HCT116 (cell line): ENCODE measurements around the gene OGDHL. TPM values are rescaled to one million over a fixed set of nuclear protein-coding genes. Genes with fewer than 3 reads are reported as not detected.
A peak's percentile ranks its signal among the peaks of the same experiment; 100 is the strongest.

Source experiments
- ATAC-seq: fragments of 200-7000 bp; cut with Tn5 transposase; 2 replicates; pipeline ENCODE4 v1.9.1; 2020; ENCODE audit warnings: mild to moderate bottlenecking, moderate library complexity
- BruUV-seq: library from RNA; stranded (reverse); fragments of 400-500 nt; replicated peaks from 2 replicates; lab custom pipeline; 2021; lab: Mats Ljungman, UMichigan
- CTCF ChIA-PET: fragments of 300-600 bp; sonication (Branson Sonifier 250); formaldehyde crosslinking; loops from one replicate; lab custom pipeline; 2021; ENCODE audit warnings: antibody characterized with exemption; lab: Charles Lee
- POLR2A ChIA-PET: fragments of 300-600, 350-600 bp; sonication (Branson Sonifier 250); formaldehyde crosslinking; loops from one replicate; lab custom pipeline; 2021; ENCODE audit warnings: antibody characterized with exemption; lab: Charles Lee
- RAD21 ChIA-PET, 2 experiments: fragments of 300-600 bp; sonication (Branson Sonifier 250); formaldehyde crosslinking; loops; one replicate each; lab custom pipeline; 2023; ENCODE audit warnings: low total read pairs in 2 of 2; ENCODE audit not compliant: uncharacterized antibody in 2 of 2, unreplicated experiment in 2 of 2, low non-redundant PET in 1 of 2; lab: Charles Lee
- DNase-seq: peaks from one replicate; pipeline ENCODE4 v3.0.0-alpha.2; 2010; ENCODE audit warnings: low read depth, low spot score
- H2AFZ ChIP-seq: fragments of 200-600 bp; shearing (Covaris generic), sonication (generic); 2 replicates; pipeline ENCODE4 v1.6.1; 2017; ENCODE audit warnings: low read depth, mixed run types, mixed read lengths, antibody characterized with exemption, low read length; ENCODE audit not compliant: poor library complexity, severe bottlenecking
- H3K27ac ChIP-seq: 2 replicates; pipeline ENCODE4 v1.5.1; 2012; ENCODE audit warnings: low read depth, low read length
- H3K27me3 ChIP-seq: fragments of 200-600 bp; sonication (generic); 2 replicates; pipeline ENCODE4 v1.6.1; 2016; ENCODE audit warnings: mixed run types, low read length, mixed read lengths; ENCODE audit not compliant: insufficient read depth
- H3K36me3 ChIP-seq, 2 experiments: fragments of 200-500 bp in 1 of 2; fragments of 200-600 bp in 1 of 2; sonication (Bioruptor generic) in 1 of 2; sonication (generic) in 1 of 2; 2 replicates each; pipeline versions ENCODE4 v1.5.1 to v1.6.1; 2014 to 2016; ENCODE audit warnings: low read length in 2 of 2, inconsistent platforms in 1 of 2, mixed read lengths in 1 of 2, mixed run types in 1 of 2; ENCODE audit not compliant: insufficient read depth in 2 of 2, control insufficient read depth in 1 of 2
- H3K4me1 ChIP-seq, 2 experiments: fragments of 200-600 bp in 1 of 2; sonication (generic) in 1 of 2; 2 replicates each; pipeline versions ENCODE4 v1.5.1 to v1.6.1; 2012 to 2017; ENCODE audit warnings: low read length in 2 of 2, inconsistent platforms in 1 of 2, mild to moderate bottlenecking in 1 of 2, mixed read lengths in 1 of 2, mixed run types in 1 of 2, moderate library complexity in 1 of 2; ENCODE audit not compliant: insufficient read depth in 2 of 2, control insufficient read depth in 1 of 2
- H3K4me2 ChIP-seq: fragments of 200-600 bp; sonication (generic); 2 replicates; pipeline ENCODE4 v1.6.1; 2017; ENCODE audit warnings: mixed run types, low read length, mixed read lengths
- H3K4me3 ChIP-seq, 2 experiments: fragments of 200-600 bp in 1 of 2; sonication (generic) in 1 of 2; replicated peaks in 1 of 2; 2 replicates each; pipeline ENCODE4 v1.5.1; 2011 to 2016; ENCODE audit warnings: low read length in 2 of 2, control low read depth in 1 of 2, low read depth in 1 of 2, mild to moderate bottlenecking in 1 of 2, mixed read lengths in 1 of 2, mixed run types in 1 of 2
- H3K79me2 ChIP-seq: fragments of 200-600 bp; sonication (generic); 2 replicates; pipeline ENCODE4 v1.6.1; 2017; ENCODE audit warnings: mild to moderate bottlenecking, mixed run types, low read length, moderate library complexity, mixed read lengths; ENCODE audit not compliant: insufficient read depth
- H3K9ac ChIP-seq: fragments of 200-600 bp; sonication (generic); 2 replicates; pipeline ENCODE4 v1.6.1; 2016; ENCODE audit warnings: low read length, mixed read lengths
- H3K9me2 ChIP-seq: fragments of 200-600 bp; sonication (generic), shearing (Covaris generic); 2 replicates; pipeline ENCODE4 v1.6.1; 2017; ENCODE audit warnings: mixed run types, mild to moderate bottlenecking, moderate library complexity; ENCODE audit not compliant: insufficient read depth
- H3K9me3 ChIP-seq, 2 experiments: fragments of 200-500 bp in 1 of 2; fragments of 200-600 bp in 1 of 2; sonication (Bioruptor generic) in 1 of 2; sonication (generic) in 1 of 2; 2 replicates each; pipeline ENCODE4 v1.6.1; 2014 to 2017; ENCODE audit warnings: low read length in 2 of 2, mixed read lengths in 2 of 2, inconsistent platforms in 1 of 2, low read depth in 1 of 2, mild to moderate bottlenecking in 1 of 2, mixed run types in 1 of 2, moderate library complexity in 1 of 2; ENCODE audit not compliant: control insufficient read depth in 1 of 2, insufficient read depth in 1 of 2
- H4K20me1 ChIP-seq: fragments of 200-600 bp; sonication (generic), shearing (Covaris generic); 2 replicates; pipeline ENCODE4 v1.6.1; 2017; ENCODE audit warnings: mixed run types, mild to moderate bottlenecking, moderate library complexity; ENCODE audit not compliant: insufficient read depth
- ATF3 ChIP-seq: IDR thresholded peaks from 2 replicates; pipeline ENCODE4 v1.6.1; 2012
- CEBPB ChIP-seq: IDR thresholded peaks from 2 replicates; pipeline ENCODE4 v1.6.1; 2012; ENCODE audit warnings: low read depth
- CTCF ChIP-seq, 3 experiments: fragments of 200-600 bp in 1 of 3; sonication (generic) in 1 of 3; IDR thresholded peaks in 2 of 3; conservative IDR thresholded peaks in 1 of 3; 2 replicates each; pipeline ENCODE4 v1.5.1; 2012 to 2017; ENCODE audit warnings: low read depth in 2 of 3, low read length in 2 of 3, antibody characterized with exemption in 1 of 3, borderline replicate concordance in 1 of 3, control low read depth in 1 of 3, mild to moderate bottlenecking in 1 of 3, mixed read lengths in 1 of 3, mixed run types in 1 of 3, moderate library complexity in 1 of 3; ENCODE audit not compliant: insufficient read depth in 1 of 3
- ELF1 ChIP-seq: IDR thresholded peaks from 2 replicates; pipeline ENCODE4 v1.6.1; 2012; ENCODE audit warnings: low read depth, borderline replicate concordance
- EZH2phosphoT487 ChIP-seq: fragments of 200-600 bp; IDR thresholded peaks from 2 replicates; pipeline ENCODE4 v1.6.1; 2018; ENCODE audit warnings: antibody characterized with exemption, borderline replicate concordance
- FOSL1 ChIP-seq: IDR thresholded peaks from 2 replicates; pipeline ENCODE4 v1.6.1; 2012; ENCODE audit warnings: low read depth
- JUND ChIP-seq: IDR thresholded peaks from 2 replicates; pipeline ENCODE4 v1.6.1; 2012
- MAX ChIP-seq: IDR thresholded peaks from 2 replicates; pipeline ENCODE4 v1.6.1; 2012
- POLR2AphosphoS5 ChIP-seq: IDR thresholded peaks from 2 replicates; pipeline ENCODE4 v1.6.1; 2011; ENCODE audit warnings: mild to moderate bottlenecking, low read depth, low read length, moderate library complexity
- RAD21 ChIP-seq: IDR thresholded peaks from 2 replicates; pipeline ENCODE4 v1.6.1; 2012; ENCODE audit warnings: low read depth, mild to moderate bottlenecking
- REST ChIP-seq: IDR thresholded peaks from 2 replicates; pipeline ENCODE4 v1.6.1; 2012; ENCODE audit warnings: low read depth
- SIN3A ChIP-seq: IDR thresholded peaks from 2 replicates; pipeline ENCODE4 v1.6.1; 2012; ENCODE audit warnings: low read depth
- SRF ChIP-seq: IDR thresholded peaks from 2 replicates; pipeline ENCODE4 v1.6.1; 2012; ENCODE audit warnings: low read depth
- TCF7L2 ChIP-seq: IDR thresholded peaks from 2 replicates; pipeline ENCODE4 v1.7.0; 2011; ENCODE audit warnings: borderline replicate concordance, inconsistent platforms; ENCODE audit not compliant: insufficient read depth, insufficient read length; ENCODE audit errors: extremely low read depth
- YY1 ChIP-seq: IDR thresholded peaks from 2 replicates; pipeline ENCODE4 v1.6.1; 2011; ENCODE audit warnings: low read length, low read depth, moderate library complexity, mild to moderate bottlenecking; ENCODE audit not compliant: insufficient replicate concordance; ENCODE audit errors: extremely low read depth
- ZBTB33 ChIP-seq: IDR thresholded peaks from 2 replicates; pipeline ENCODE4 v1.6.1; 2011; ENCODE audit warnings: mild to moderate bottlenecking, low read length, moderate library complexity; ENCODE audit not compliant: insufficient replicate concordance; ENCODE audit errors: extremely low read depth
- ZNF274 ChIP-seq: fragments of 200-500 bp; sonication (Bioruptor generic); IDR thresholded peaks from 2 replicates; pipeline ENCODE4 v1.6.1; 2014; ENCODE audit warnings: mild to moderate bottlenecking, low read depth, low read length, inconsistent platforms
- intact Hi-C: fragments of 100-400 bp; cut with micrococcal nuclease; formaldehyde crosslinking; loops from 2 replicates; pipeline ENCODE4 v1.10.0; 2022
- total RNA-seq: library from RNA; stranded (reverse); gene quantifications from one replicate; pipeline ENCODE4 v1.2.1, GENCODE V29; 2021; ENCODE audit not compliant: unreplicated experiment

OGDHL gene
- total RNA-seq, 1 experiment from 2014 or later = 16.3 TPM

GRCh38 chr10:49734676-49735075 lies 27.4 kb downstream of the OGDHL start:
- Histone ChIP-seq H3K9ac (no peak overlapping the region), H3K9me2 (no peaks in the 10 kb centered on the region), H3K27ac (no peak overlapping the region), H3K4me2 (no peak overlapping the region), H3K4me1 (peaks cover 0 to 7% of the 10 kb centered on the region in 2 experiments; a peak in 3 of 4 replicates), H3K79me2 (no peaks in the 10 kb centered on the region), H4K20me1 (no peaks in the 10 kb centered on the region), H3K9me3 (no peaks in the 10 kb centered on the region), H3K4me3 (no peak overlapping the region), H3K36me3 (no peaks in the 10 kb centered on the region; a peak in 1 of 4 replicates), H2AFZ (no peak overlapping the region), H3K27me3 (no peaks in the 10 kb centered on the region)
- DNase-seq (no peak), ATAC-seq (peak; percentile 38; the same call in 1 of the 2 replicates)
- intact Hi-C loops = no loop called here
- CTCF ChIA-PET = no interaction called here
- RAD21 ChIA-PET = no interaction called here
- POLR2A ChIA-PET = no interaction called here
- BruUV-seq = no TSS peak
- TF ChIP-seq CTCF (IDR thresholded peaks at IDR 0.05 in 2 of 3, conservative IDR thresholded peaks at IDR 0.05 in 1 of 3; ENCODE audit: borderline replicate concordance in 1 of 3, insufficient read depth in 1 of 3, low read depth in 2 of 3, low read length in 2 of 3) = no peak
- TF ChIP-seq TCF7L2 = no peak
- no peak for TF ChIP-seq POLR2AphosphoS5
- no peak for TF ChIP-seq SIN3A
- no peak for TF ChIP-seq ELF1
- TF ChIP-seq YY1 = no peak
- TF ChIP-seq SRF = no peak
- TF ChIP-seq REST = no peak
- TF ChIP-seq MAX = no peak
- no peak for TF ChIP-seq FOSL1
- TF ChIP-seq ATF3 = no peak
- TF ChIP-seq RAD21 = no peak
- no peak for TF ChIP-seq EZH2phosphoT487
- no peak for TF ChIP-seq ZNF274
- TF ChIP-seq ZBTB33 = no peak
- no peak for TF ChIP-seq JUND
- TF ChIP-seq CEBPB = no peak
